A549 (cell line): ENCODE data around the gene SUPT20HL1. TPM values are rescaled to one million over a fixed set of nuclear protein-coding genes. Genes with fewer than 3 reads are reported as not detected.

Experiments used
- ATAC-seq, 2 experiments: fragments of 200-7000 bp in 1 of 2; fragments of >200 bp in 1 of 2; cut with Nextera tagmentation in 1 of 2; cut with Tn5 transposase in 1 of 2; 3 replicates each; pipeline versions ENCODE4 v1.8.0 to v1.9.1; 2018 to 2020; ENCODE audit warnings: mild to moderate bottlenecking in 1 of 2, moderate library complexity in 1 of 2
- CTCF ChIA-PET: fragments of 300-600 bp; sonication (Branson Sonifier 250); formaldehyde crosslinking; extraction: SDS; loops from one replicate; lab custom pipeline; 2021; ENCODE audit warnings: antibody characterized with exemption, inconsistent platforms; lab: Yijun Ruan, JAX
- POLR2A ChIA-PET: fragments of 350-600 bp; formaldehyde crosslinking; extraction: SDS; loops from one replicate; lab custom pipeline; 2021; ENCODE audit warnings: antibody characterized with exemption, inconsistent platforms; lab: Yijun Ruan, JAX
- DNase-seq, 2 experiments: peaks; one replicate each; pipeline versions ENCODE4 v3.0.0 to v3.0.0-alpha.2; 2011 to 2016; ENCODE audit warnings: low read depth in 1 of 2, low spot score in 1 of 2
- FAIRE-seq: peaks from 2 replicates; lab custom pipeline; 2011; peaks lifted over from hg19 to GRCh38; lab: Jason Lieb, UNC
- H3K27ac ChIP-seq, 2 experiments: fragments of >200 bp; sonication (Bioruptor Twin); formaldehyde crosslinking; 3 replicates each; pipeline ENCODE4 v1.5.1; 2016 to 2017
- H3K4me1 ChIP-seq: fragments of >200 bp; sonication (Bioruptor Twin); formaldehyde crosslinking; 3 replicates; pipeline ENCODE4 v1.6.1; 2016
- H3K4me2 ChIP-seq: fragments of >200 bp; sonication (Bioruptor Twin); formaldehyde crosslinking; 3 replicates; pipeline ENCODE4 v1.6.1; 2016
- H3K4me3 ChIP-seq: fragments of >200 bp; sonication (Bioruptor Twin); formaldehyde crosslinking; 3 replicates; pipeline ENCODE4 v1.5.1; 2016
- H3K9me3 ChIP-seq: fragments of >200 bp; sonication (Bioruptor Twin); formaldehyde crosslinking; 3 replicates; pipeline ENCODE4 v1.6.1; 2016
- BCL3 ChIP-seq: fragments of >200 bp; sonication (Bioruptor Twin); formaldehyde crosslinking; IDR thresholded peaks from 3 replicates; pipeline ENCODE4 v1.6.1; 2016
- CBX8 ChIP-seq: fragments of 200-600 bp; sonication (generic); IDR thresholded peaks from 2 replicates; pipeline ENCODE4 v1.6.1; 2016
- CEBPB ChIP-seq, 2 experiments: fragments of >200 bp in 1 of 2; sonication (Bioruptor Twin) in 1 of 2; formaldehyde crosslinking in 1 of 2; IDR thresholded peaks; 2 replicates each; pipeline ENCODE4 v1.6.1; 2012 to 2016
- CTCF ChIP-seq: fragments of >200 bp; sonication (Bioruptor Twin); formaldehyde crosslinking; IDR thresholded peaks from 3 replicates; pipeline ENCODE4 v1.5.1; 2016
- HMGXB4 ChIP-seq: fragments of 250-450 bp; sonication (Bioruptor Pico); IDR thresholded peaks from 2 replicates; pipeline ENCODE4 v1.5.0; 2021; ENCODE audit warnings: mild to moderate bottlenecking, moderate library complexity, borderline replicate concordance
- JUNB ChIP-seq: fragments of >200 bp; sonication (Bioruptor Twin); formaldehyde crosslinking; IDR thresholded peaks from 2 replicates; pipeline ENCODE4 v1.6.1; 2016
- NPAS2 ChIP-seq: fragments of 250-450 bp; sonication (Bioruptor Pico); IDR thresholded peaks from 2 replicates; pipeline ENCODE4 v1.8.0; 2022; ENCODE audit warnings: mild to moderate bottlenecking, moderate library complexity, borderline replicate concordance
- NR3C1 ChIP-seq: fragments of >200 bp; sonication (Bioruptor Twin); formaldehyde crosslinking; IDR thresholded peaks from 3 replicates; pipeline ENCODE4 v1.6.1; 2017
- PHF8 ChIP-seq: fragments of 200-600 bp; sonication (generic); IDR thresholded peaks from 2 replicates; pipeline ENCODE4 v1.6.1; 2016; ENCODE audit warnings: low read depth, mild to moderate bottlenecking, antibody characterized with exemption, moderate library complexity, borderline replicate concordance
- POLR2A ChIP-seq: IDR thresholded peaks from 2 replicates; pipeline ENCODE4 v1.6.1; 2012; ENCODE audit warnings: mild to moderate bottlenecking, low read length
- WGBS: methylation state at CpG from one replicate; pipeline ENCODE4 v1.1.6; 2017; ENCODE audit errors: missing lambda C conversion rate; 5-methylcytosine and 5-hydroxymethylcytosine counted together
- polyA plus RNA-seq, 4 experiments: library from polyadenylated mRNA; depleted of rRNA in 3 of 4; stranded (reverse); fragments of >200 nt; fragmentation: RNase III in 1 of 4; extraction: RNeasy Plus Mini Kit Qiagen cat#74134 plus additional on column Dnase treatment in 1 of 4; gene quantifications; 2 replicates in 3 of 4; 3 replicates in 1 of 4; pipeline ENCODE4 v1.2.3, GENCODE V29; 2011 to 2017
- TF ChIP-seq, protein P1 (sequence below): fragments of 150-350 bp; IDR thresholded peaks from 2 replicates; pipeline ENCODE4 v1.6.1; 2014; ENCODE audit warnings: low read depth, mild to moderate bottlenecking, low read length
- TF ChIP-seq, protein P2 (sequence below): fragments of 200-600 bp; sonication (generic); IDR thresholded peaks from 2 replicates; pipeline ENCODE4 v1.6.1; 2016; ENCODE audit warnings: antibody characterized with exemption, mild to moderate bottlenecking, moderate library complexity

SUPT20HL1 gene
- polyA plus RNA-seq, 2 of the 4 experiments (the other 2 are of a cell fraction): not detected

DNA sequence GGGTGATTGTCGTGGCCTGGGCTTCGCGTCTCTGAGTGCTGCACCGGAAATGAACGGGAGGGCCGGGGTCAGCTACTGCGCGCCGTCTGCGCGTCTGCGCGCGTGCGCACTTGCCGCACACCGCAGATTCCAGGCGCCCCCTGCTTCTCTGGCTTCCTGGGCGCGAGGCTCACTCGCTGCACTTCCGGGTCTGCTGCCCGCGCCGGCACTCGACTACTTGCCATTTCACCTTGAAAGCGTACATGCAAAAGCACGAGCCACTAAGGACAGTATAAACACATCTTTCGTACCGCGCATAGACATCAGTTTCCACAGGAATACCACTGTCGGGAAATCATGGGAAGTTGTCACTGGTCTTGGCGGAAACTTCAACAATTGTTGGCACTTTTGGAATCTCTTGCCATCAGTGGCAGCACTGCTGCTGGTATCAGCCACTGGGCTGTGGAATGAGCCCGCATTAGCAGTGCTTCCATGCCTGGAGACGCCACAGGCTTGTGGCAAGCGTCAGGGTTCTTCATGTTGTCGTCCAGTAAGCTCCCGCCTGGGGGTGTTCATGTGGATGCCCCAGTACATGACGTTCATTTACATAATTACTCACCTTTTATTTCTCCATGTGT, 46.3 kb upstream of the SUPT20HL1 start, which contains the start of gene SUPT20HL2:
Gene SUPT20HL2 (minus strand): TSS at position 51 of the 617 bp plus-strand sequence. CDS start 754 bp downstream, outside the sequence.
- no peak for DNase-seq
- no peak for ATAC-seq
- POLR2A ChIA-PET: no interaction called here
- CTCF ChIA-PET: no interaction called here
- TF ChIP-seq PHF8 (no peak), BCL3 (no peak), CEBPB (IDR thresholded peaks at IDR 0.05) (no peak), NPAS2 (CRISPR knock-in tag) (no peak), HMGXB4 (CRISPR knock-in tag) (no peak)
- TF ChIP-seq, protein P1, sequence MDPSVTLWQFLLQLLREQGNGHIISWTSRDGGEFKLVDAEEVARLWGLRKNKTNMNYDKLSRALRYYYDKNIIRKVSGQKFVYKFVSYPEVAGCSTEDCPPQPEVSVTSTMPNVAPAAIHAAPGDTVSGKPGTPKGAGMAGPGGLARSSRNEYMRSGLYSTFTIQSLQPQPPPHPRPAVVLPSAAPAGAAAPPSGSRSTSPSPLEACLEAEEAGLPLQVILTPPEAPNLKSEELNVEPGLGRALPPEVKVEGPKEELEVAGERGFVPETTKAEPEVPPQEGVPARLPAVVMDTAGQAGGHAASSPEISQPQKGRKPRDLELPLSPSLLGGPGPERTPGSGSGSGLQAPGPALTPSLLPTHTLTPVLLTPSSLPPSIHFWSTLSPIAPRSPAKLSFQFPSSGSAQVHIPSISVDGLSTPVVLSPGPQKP: no peak
- Histone ChIP-seq H3K27ac (no peak within 1 kb of the TSS), H3K4me1 (no peaks in the 10 kb centered on the region), H3K9me3 (no peaks in the 10 kb centered on the region), H3K4me3 (no peak within 1 kb of the TSS), H3K4me2 (no peak within 1 kb of the TSS)
- 91% methylated on average over 39 of the region's 39 CpGs for WGBS
- FAIRE-seq: no peak

DNA sequence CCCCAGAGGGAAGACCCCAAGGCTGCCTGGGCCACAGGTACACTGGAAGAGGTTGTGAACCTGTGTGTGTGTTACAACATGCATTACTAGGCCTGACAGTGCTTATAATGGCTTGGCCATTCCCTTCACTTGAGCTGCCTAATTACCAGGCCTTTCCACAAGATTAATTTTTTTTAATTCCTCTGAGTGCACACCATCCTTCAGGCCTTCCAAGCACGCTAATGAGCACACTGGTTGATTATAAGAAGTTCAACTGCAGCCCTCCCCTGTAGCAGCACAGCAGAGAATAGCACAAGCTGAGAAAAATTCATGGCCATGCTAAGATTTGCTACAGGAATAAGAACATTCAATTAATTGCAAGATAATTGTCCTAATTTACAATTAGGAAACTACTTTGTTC, 44.3 kb upstream of the SUPT20HL1 start:
- FAIRE-seq: no peak
- no peaks in the 10 kb centered on the region for H3K4me1 ChIP-seq
- TF ChIP-seq NR3C1 (no peak), CBX8 (no peak), POLR2A (no peak), JUNB (no peak), CTCF (no peak)
- TF ChIP-seq, protein P2, sequence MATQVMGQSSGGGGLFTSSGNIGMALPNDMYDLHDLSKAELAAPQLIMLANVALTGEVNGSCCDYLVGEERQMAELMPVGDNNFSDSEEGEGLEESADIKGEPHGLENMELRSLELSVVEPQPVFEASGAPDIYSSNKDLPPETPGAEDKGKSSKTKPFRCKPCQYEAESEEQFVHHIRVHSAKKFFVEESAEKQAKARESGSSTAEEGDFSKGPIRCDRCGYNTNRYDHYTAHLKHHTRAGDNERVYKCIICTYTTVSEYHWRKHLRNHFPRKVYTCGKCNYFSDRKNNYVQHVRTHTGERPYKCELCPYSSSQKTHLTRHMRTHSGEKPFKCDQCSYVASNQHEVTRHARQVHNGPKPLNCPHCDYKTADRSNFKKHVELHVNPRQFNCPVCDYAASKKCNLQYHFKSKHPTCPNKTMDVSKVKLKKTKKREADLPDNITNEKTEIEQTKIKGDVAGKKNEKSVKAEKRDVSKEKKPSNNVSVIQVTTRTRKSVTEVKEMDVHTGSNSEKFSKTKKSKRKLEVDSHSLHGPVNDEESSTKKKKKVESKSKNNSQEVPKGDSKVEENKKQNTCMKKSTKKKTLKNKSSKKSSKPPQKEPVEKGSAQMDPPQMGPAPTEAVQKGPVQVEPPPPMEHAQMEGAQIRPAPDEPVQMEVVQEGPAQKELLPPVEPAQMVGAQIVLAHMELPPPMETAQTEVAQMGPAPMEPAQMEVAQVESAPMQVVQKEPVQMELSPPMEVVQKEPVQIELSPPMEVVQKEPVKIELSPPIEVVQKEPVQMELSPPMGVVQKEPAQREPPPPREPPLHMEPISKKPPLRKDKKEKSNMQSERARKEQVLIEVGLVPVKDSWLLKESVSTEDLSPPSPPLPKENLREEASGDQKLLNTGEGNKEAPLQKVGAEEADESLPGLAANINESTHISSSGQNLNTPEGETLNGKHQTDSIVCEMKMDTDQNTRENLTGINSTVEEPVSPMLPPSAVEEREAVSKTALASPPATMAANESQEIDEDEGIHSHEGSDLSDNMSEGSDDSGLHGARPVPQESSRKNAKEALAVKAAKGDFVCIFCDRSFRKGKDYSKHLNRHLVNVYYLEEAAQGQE: no peak
- TF ChIP-seq, all 56 proteins: peak for 0
- ChIA-PET CTCF (no interaction called here), POLR2A (no interaction called here)
- no peak overlapping the region for H3K4me2 ChIP-seq
- ATAC-seq: no peak
- no peak for DNase-seq
- H3K27ac ChIP-seq: no peak overlapping the region
- WGBS: 36% methylated on average over 1 of the region's 1 CpG
- no peaks in the 10 kb centered on the region for H3K9me3 ChIP-seq
- no peak overlapping the region for H3K4me3 ChIP-seq
